ENCODE results near the gene CDC73. TPM values are rescaled to one million over a fixed set of nuclear protein-coding genes. Genes with fewer than 3 reads are reported as not detected.
A peak's percentile ranks its signal among the peaks of the same experiment; 100 is the strongest.

Gene CDC73
- total and polyA plus RNA-seq, 2 donors (not counting 1 experiment from before 2014, with no cell fraction given), result 18.7 to 69.8 TPM

- Histone ChIP-seq H3K36me3 (ENCODE audit: control insufficient read depth, insufficient read depth, low read length) (no peaks in the 10 kb centered on the region), H3K4me1 (ENCODE audit: control insufficient read depth, extremely low read depth, insufficient read depth, low read length) (no peaks in the 10 kb centered on the region), H3K27me3 (ENCODE audit: control insufficient read depth, insufficient read depth, low read length) (no peaks in the 10 kb centered on the region), H3K4me2 (ENCODE audit: extremely low read depth, insufficient read depth, low read length) (no peak overlapping the region), H4K20me1 (ENCODE audit: control insufficient read depth, extremely low read depth, insufficient read depth, low read length) (no peaks in the 10 kb centered on the region), H3K4me3 (replicated peaks in 1 of 4; ENCODE audit: control extremely low read depth in 1 of 4, insufficient read depth in 1 of 4, low read depth in 3 of 4, low read length in 4 of 4) (no peak overlapping the region), H2AFZ (ENCODE audit: low read length) (no peak overlapping the region), H3K9ac (ENCODE audit: insufficient read depth, low read length) (no peak overlapping the region), H3K9me3 (ENCODE audit: control insufficient read depth, insufficient read depth, low read depth, low read length) (no peaks in the 10 kb centered on the region), H3K79me2 (ENCODE audit: control insufficient read depth, insufficient read depth, low read length) (no peaks in the 10 kb centered on the region), H3K27ac (ENCODE audit: insufficient read depth, low read length) (no peak overlapping the region)
- no peak for TF ChIP-seq EZH2 (IDR thresholded peaks at IDR 0.05; ENCODE audit: low read length, missing control alignments)
- TF ChIP-seq, protein P1, sequence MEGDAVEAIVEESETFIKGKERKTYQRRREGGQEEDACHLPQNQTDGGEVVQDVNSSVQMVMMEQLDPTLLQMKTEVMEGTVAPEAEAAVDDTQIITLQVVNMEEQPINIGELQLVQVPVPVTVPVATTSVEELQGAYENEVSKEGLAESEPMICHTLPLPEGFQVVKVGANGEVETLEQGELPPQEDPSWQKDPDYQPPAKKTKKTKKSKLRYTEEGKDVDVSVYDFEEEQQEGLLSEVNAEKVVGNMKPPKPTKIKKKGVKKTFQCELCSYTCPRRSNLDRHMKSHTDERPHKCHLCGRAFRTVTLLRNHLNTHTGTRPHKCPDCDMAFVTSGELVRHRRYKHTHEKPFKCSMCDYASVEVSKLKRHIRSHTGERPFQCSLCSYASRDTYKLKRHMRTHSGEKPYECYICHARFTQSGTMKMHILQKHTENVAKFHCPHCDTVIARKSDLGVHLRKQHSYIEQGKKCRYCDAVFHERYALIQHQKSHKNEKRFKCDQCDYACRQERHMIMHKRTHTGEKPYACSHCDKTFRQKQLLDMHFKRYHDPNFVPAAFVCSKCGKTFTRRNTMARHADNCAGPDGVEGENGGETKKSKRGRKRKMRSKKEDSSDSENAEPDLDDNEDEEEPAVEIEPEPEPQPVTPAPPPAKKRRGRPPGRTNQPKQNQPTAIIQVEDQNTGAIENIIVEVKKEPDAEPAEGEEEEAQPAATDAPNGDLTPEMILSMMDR (conservative IDR thresholded peaks at IDR 0.05 in 1 of 2, IDR thresholded peaks at IDR 0.05 in 1 of 2; ENCODE audit: low read depth in 1 of 2, low read length in 2 of 2), result no peak
- no peak for DNase-seq (ENCODE audit: low read depth in 2 of 2)
Observed at GRCh38 chr1:193256019-193256418, 134.2 kb downstream of the CDC73 start.

DNA sequence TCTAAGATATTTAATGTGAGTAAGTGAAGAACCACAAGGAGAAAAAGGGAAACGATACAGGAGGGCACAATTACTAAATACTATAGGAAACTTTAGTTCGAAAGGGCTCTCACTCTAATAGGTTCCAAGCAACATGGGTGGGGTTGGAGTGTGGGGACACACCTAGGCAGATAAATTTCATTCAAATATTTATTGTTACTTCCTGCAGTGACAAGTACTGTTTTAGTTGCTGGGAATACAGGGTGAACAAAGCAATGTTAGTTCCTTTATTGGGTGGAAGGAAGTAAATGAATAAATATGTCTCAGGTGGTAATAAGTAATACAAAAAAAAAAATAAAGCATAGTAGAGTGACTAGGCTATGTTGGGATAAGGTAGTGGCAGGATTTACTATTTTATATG is 137.8 kb downstream of the CDC73 start:
- no peak overlapping the region for H3K4me2 ChIP-seq (ENCODE audit: extremely low read depth, insufficient read depth, low read length)
- no peak overlapping the region for H3K27ac ChIP-seq (ENCODE audit: insufficient read depth, low read length)
- H3K27me3 ChIP-seq (ENCODE audit: control insufficient read depth, insufficient read depth, low read length), result no peaks in the 10 kb centered on the region
- H3K9me3 ChIP-seq (ENCODE audit: control insufficient read depth, insufficient read depth, low read depth, low read length), result no peaks in the 10 kb centered on the region
- H3K9ac ChIP-seq (ENCODE audit: insufficient read depth, low read length), result no peak overlapping the region
- no peak for DNase-seq (ENCODE audit: low read depth in 2 of 2)
- H2AFZ ChIP-seq (ENCODE audit: low read length), result no peak overlapping the region
- peaks cover 2% of the 10 kb centered on the region for H3K36me3 ChIP-seq (ENCODE audit: control insufficient read depth, insufficient read depth, low read length)
- no peaks in the 10 kb centered on the region for H3K79me2 ChIP-seq (ENCODE audit: control insufficient read depth, insufficient read depth, low read length)
- no peaks in the 10 kb centered on the region for H3K4me1 ChIP-seq (ENCODE audit: control insufficient read depth, extremely low read depth, insufficient read depth, low read length)
- no peak overlapping the region for H3K4me3 ChIP-seq (replicated peaks in 1 of 4; ENCODE audit: control extremely low read depth in 1 of 4, insufficient read depth in 1 of 4, low read depth in 3 of 4, low read length in 4 of 4)
- no peaks in the 10 kb centered on the region for H4K20me1 ChIP-seq (ENCODE audit: control insufficient read depth, extremely low read depth, insufficient read depth, low read length)
- TF ChIP-seq, protein P1 (conservative IDR thresholded peaks at IDR 0.05 in 1 of 2, IDR thresholded peaks at IDR 0.05 in 1 of 2; ENCODE audit: low read depth in 1 of 2, low read length in 2 of 2), result no peak
- no peak for TF ChIP-seq EZH2 (IDR thresholded peaks at IDR 0.05; ENCODE audit: low read length, missing control alignments)

DNA sequence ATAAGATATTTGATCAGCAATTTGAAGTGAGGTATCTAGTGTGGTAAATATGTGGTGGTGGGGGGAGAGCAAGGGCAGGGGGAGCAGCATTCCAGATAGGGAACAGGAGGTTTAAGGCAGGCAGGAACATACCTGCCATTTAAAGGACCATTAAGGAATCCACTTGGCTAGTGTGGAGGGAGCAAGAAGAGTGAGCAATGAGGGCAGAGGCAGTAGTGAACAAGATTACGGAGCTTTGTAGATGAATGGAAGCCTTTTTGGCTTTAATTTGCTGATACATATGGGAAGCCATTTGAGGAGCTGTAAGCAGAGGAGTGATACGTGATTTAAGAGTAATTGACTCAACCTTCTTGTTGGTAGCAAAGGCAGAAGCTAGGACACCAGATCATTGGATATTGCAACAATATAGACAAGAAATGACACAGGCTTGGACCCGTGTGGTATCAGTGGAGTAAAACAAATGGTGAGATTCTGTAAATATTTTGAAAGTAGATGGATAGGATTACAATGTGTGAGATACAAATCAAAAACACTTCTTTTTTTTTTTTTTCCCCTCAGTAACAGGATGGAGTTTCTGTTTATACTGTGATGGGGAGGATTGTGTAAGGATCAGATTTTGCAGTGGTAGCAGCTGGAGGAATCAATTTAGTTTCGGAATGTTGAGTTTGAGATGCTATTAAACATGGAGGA is 138.4 kb downstream of the CDC73 start:
- DNase-seq (ENCODE audit: low read depth in 2 of 2), result peak in 1 of 2 donors; percentile 72
- H3K4me3 ChIP-seq (replicated peaks in 1 of 4; ENCODE audit: control extremely low read depth in 1 of 4, insufficient read depth in 1 of 4, low read depth in 3 of 4, low read length in 4 of 4), result no peak overlapping the region

More for the DNA sequence above, 138.4 kb downstream of the CDC73 start:
- Histone ChIP-seq H3K27ac (ENCODE audit: insufficient read depth, low read length) (no peak overlapping the region), H2AFZ (ENCODE audit: low read length) (no peak overlapping the region), H3K79me2 (ENCODE audit: control insufficient read depth, insufficient read depth, low read length) (no peaks in the 10 kb centered on the region), H3K9ac (ENCODE audit: insufficient read depth, low read length) (no peak overlapping the region), H3K9me3 (ENCODE audit: control insufficient read depth, insufficient read depth, low read depth, low read length) (no peaks in the 10 kb centered on the region), H4K20me1 (ENCODE audit: control insufficient read depth, extremely low read depth, insufficient read depth, low read length) (no peaks in the 10 kb centered on the region), H3K4me2 (ENCODE audit: extremely low read depth, insufficient read depth, low read length) (no peak overlapping the region), H3K36me3 (ENCODE audit: control insufficient read depth, insufficient read depth, low read length) (peaks cover 2% of the 10 kb centered on the region), H3K27me3 (ENCODE audit: control insufficient read depth, insufficient read depth, low read length) (no peaks in the 10 kb centered on the region), H3K4me1 (ENCODE audit: control insufficient read depth, extremely low read depth, insufficient read depth, low read length) (no peaks in the 10 kb centered on the region)
- no peak for TF ChIP-seq EZH2 (IDR thresholded peaks at IDR 0.05; ENCODE audit: low read length, missing control alignments)
- TF ChIP-seq, protein P1 (conservative IDR thresholded peaks at IDR 0.05 in 1 of 2, IDR thresholded peaks at IDR 0.05 in 1 of 2; ENCODE audit: low read depth in 1 of 2, low read length in 2 of 2), result no peak
